Liver (tissue), 9 donors: ENCODE data around the gene CLASRP. TPM values are rescaled to one million over a fixed set of nuclear protein-coding genes. Genes with fewer than 3 reads are reported as not detected.

Experiments used
- DNase-seq: peaks from one replicate; pipeline ENCODE4 v3.0.0-alpha.2; 2017; ENCODE audit warnings: low spot score
- H3K27ac ChIP-seq, 2 donors: one replicate each; pipeline ENCODE4 v1.7.0; 2013; ENCODE audit warnings: inconsistent platforms in 2 of 2, low read length in 2 of 2, control low read depth in 1 of 2, low read depth in 1 of 2, mild to moderate bottlenecking in 1 of 2
- H3K27me3 ChIP-seq, 4 donors: one replicate each; pipeline versions ENCODE4 v1.6.1 to v1.7.0; 2013; ENCODE audit warnings: low read length in 3 of 4, inconsistent platforms in 1 of 4, mild to moderate bottlenecking in 1 of 4, moderate library complexity in 1 of 4; ENCODE audit not compliant: control insufficient read depth in 4 of 4, insufficient read depth in 4 of 4
- H3K36me3 ChIP-seq, 4 donors: one replicate each; pipeline versions ENCODE4 v1.6.1 to v1.7.0; 2013; ENCODE audit warnings: low read length in 3 of 4, mild to moderate bottlenecking in 3 of 4, low read depth in 1 of 4, moderate library complexity in 1 of 4; ENCODE audit not compliant: control insufficient read depth in 4 of 4, insufficient read depth in 3 of 4
- H3K4me1 ChIP-seq, 4 donors: one replicate each; pipeline versions ENCODE4 v1.6.1 to v1.7.0; 2013; ENCODE audit warnings: low read length in 3 of 4, mild to moderate bottlenecking in 3 of 4, moderate library complexity in 1 of 4; ENCODE audit not compliant: control insufficient read depth in 4 of 4, insufficient read depth in 4 of 4
- H3K4me3 ChIP-seq, 3 donors: one replicate each; pipeline versions ENCODE4 v1.6.1 to v1.7.0; 2013; ENCODE audit warnings: low read length in 3 of 3, control low read depth in 1 of 3, low read depth in 1 of 3, mild to moderate bottlenecking in 1 of 3
- H3K9ac ChIP-seq, 2 donors: one replicate each; pipeline ENCODE4 v1.7.0; 2013; ENCODE audit warnings: low read length in 2 of 2, mild to moderate bottlenecking in 2 of 2, moderate library complexity in 2 of 2, control low read depth in 1 of 2, low read depth in 1 of 2
- H3K9me3 ChIP-seq, 4 donors: one replicate each; pipeline versions ENCODE4 v1.6.1 to v1.7.0; 2013; ENCODE audit warnings: low read length in 3 of 4; ENCODE audit not compliant: control insufficient read depth in 4 of 4
- EGR1 ChIP-seq, 2 donors: IDR thresholded peaks; 2 replicates each; pipeline ENCODE4 v1.6.1; 2016 to 2018; ENCODE audit warnings: antibody characterized with exemption in 2 of 2, low read depth in 2 of 2
- FOXA1 ChIP-seq: IDR thresholded peaks from 2 replicates; pipeline ENCODE4 v1.6.1; 2016; ENCODE audit warnings: antibody characterized with exemption
- FOXA2 ChIP-seq: IDR thresholded peaks from 2 replicates; pipeline ENCODE4 v1.6.1; 2016; ENCODE audit warnings: antibody characterized with exemption
- GABPA ChIP-seq, 2 donors: IDR thresholded peaks in 1 of 2; conservative IDR thresholded peaks in 1 of 2; 2 replicates each; pipeline ENCODE4 v1.6.1; 2016; ENCODE audit warnings: antibody characterized with exemption in 2 of 2, mild to moderate bottlenecking in 1 of 2, moderate library complexity in 1 of 2
- HNF4A ChIP-seq, 2 donors: conservative IDR thresholded peaks; 2 replicates each; pipeline ENCODE4 v1.6.1; 2016; ENCODE audit warnings: antibody characterized with exemption in 2 of 2, mild to moderate bottlenecking in 2 of 2
- HNF4G ChIP-seq: IDR thresholded peaks from 2 replicates; pipeline ENCODE4 v1.6.1; 2016; ENCODE audit warnings: antibody characterized with exemption
- JUND ChIP-seq, 2 donors: IDR thresholded peaks; 2 replicates each; pipeline ENCODE4 v1.6.1; 2016; ENCODE audit warnings: antibody characterized with exemption in 2 of 2
- NR2F2 ChIP-seq: IDR thresholded peaks from 2 replicates; pipeline ENCODE4 v1.6.1; 2016; ENCODE audit warnings: antibody characterized with exemption
- RAD21 ChIP-seq, 2 donors: IDR thresholded peaks; 2 replicates each; pipeline ENCODE4 v1.6.1; 2016; ENCODE audit warnings: antibody characterized with exemption in 2 of 2, mild to moderate bottlenecking in 2 of 2
- RXRA ChIP-seq, 2 donors: IDR thresholded peaks; 2 replicates each; pipeline ENCODE4 v1.6.1; 2017 to 2018; ENCODE audit warnings: antibody characterized with exemption in 2 of 2, mild to moderate bottlenecking in 1 of 2
- SP1 ChIP-seq: IDR thresholded peaks from 2 replicates; pipeline ENCODE4 v1.6.1; 2018; ENCODE audit warnings: antibody characterized with exemption, mild to moderate bottlenecking
- TAF1 ChIP-seq: conservative IDR thresholded peaks from 2 replicates; pipeline ENCODE4 v1.6.1; 2016; ENCODE audit warnings: antibody characterized with exemption, mild to moderate bottlenecking
- YY1 ChIP-seq: IDR thresholded peaks from 2 replicates; pipeline ENCODE4 v1.6.1; 2016; ENCODE audit warnings: antibody characterized with exemption, mild to moderate bottlenecking
- WGBS: extraction: QIAGEN DNeasy Blood & Tissue Kit; methylation state at CpG from one replicate; pipeline ENCODE4 v1.1.7; 2013; 5-methylcytosine and 5-hydroxymethylcytosine counted together
- polyA plus RNA-seq, 2 donors: library from polyadenylated mRNA; stranded (reverse) in 1 of 2; unstranded in 1 of 2; fragments of 200-250 nt in 1 of 2; fragments of >200 nt in 1 of 2; fragmentation: Nextera tagmentation in 1 of 2; extraction: Ambion mirVana in 1 of 2; gene quantifications; one replicate each; pipeline versions ENCODE4 v1.2.1 to v1.2.3, GENCODE V29; 2013 to 2015
- total RNA-seq, 2 donors: library from RNA; depleted of rRNA; stranded (reverse); fragments of >200 nt; gene quantifications; one replicate each; pipeline ENCODE4 v1.2.3, GENCODE V29; 2014
- TF ChIP-seq, protein P1 (sequence below): IDR thresholded peaks from 2 replicates; pipeline ENCODE4 v1.6.1; 2016; ENCODE audit warnings: antibody characterized with exemption
- TF ChIP-seq, protein P2 (sequence below): IDR thresholded peaks from 2 replicates; pipeline ENCODE4 v1.6.1; 2016; ENCODE audit warnings: antibody characterized with exemption, mild to moderate bottlenecking
- TF ChIP-seq, protein P3 (sequence below): IDR thresholded peaks from 2 replicates; pipeline ENCODE4 v1.6.1; 2016; ENCODE audit warnings: antibody characterized with exemption
- TF ChIP-seq, protein P4 (sequence below): fragments of 150-350 bp; IDR thresholded peaks from 2 replicates; pipeline ENCODE4 v1.5.1; 2017; ENCODE audit warnings: improper control_type of control experiment, low read depth, low read length; ENCODE audit not compliant: missing input control
- donor health status: healthy.
- donor health status: healthy.
- donor health status: healthy.
- donor health status: healthy.
- donor health status: healthy.

Gene CLASRP
- total and polyA plus RNA-seq, 4 donors: 9.0 to 44.3 (median 12.8) TPM

DNA sequence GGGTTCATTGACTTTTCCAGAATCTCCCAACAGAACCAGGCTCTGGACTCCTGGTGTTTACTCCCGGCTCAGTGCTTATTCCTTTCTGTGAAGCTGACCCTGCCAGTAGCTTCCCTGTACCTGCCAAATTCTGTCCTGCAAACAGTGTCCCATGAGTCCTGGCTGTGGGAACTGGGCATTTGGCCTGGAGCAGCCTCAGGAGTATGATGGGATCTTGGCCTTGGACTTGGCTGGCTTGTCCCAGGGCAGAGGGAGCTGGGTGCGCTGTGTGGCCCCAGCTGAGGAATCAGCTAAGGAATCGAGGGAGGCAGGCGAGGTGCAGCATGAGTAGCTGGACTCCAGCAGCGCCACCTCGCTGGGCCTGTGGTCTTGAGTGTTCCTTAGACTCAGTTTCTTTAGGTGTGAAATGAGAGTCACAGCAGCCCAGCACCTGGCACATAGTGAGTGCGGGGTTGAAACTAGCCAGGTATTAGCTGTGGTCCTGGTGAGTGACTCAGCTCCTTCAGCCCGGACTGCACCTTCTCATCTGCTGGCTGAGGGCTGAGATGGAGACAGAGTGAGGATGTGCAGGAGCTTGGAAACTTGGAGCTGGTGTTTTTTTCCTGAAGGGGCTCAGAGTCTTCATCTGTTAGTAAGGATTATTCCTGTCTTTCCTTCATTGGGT, 10.4 kb downstream of the CLASRP start:
- H3K36me3 ChIP-seq: peaks cover 2 to 25% (median 14%) of the 10 kb centered on the region in 4 donors
- H3K9ac ChIP-seq: no peak overlapping the region
- DNase-seq: no peak
- H3K4me1 ChIP-seq: peaks cover 16 to 64% (median 57%) of the 10 kb centered on the region in 4 donors
- peak; percentile 80 to 89 for TF ChIP-seq HNF4A (conservative IDR thresholded peaks at IDR 0.05)
- TF ChIP-seq YY1: peak; percentile 70
- TF ChIP-seq RXRA (IDR thresholded peaks at IDR 0.05): peak; percentile 93 to 95
- peak; percentile 41 for TF ChIP-seq HNF4G
- TF ChIP-seq, protein P1, sequence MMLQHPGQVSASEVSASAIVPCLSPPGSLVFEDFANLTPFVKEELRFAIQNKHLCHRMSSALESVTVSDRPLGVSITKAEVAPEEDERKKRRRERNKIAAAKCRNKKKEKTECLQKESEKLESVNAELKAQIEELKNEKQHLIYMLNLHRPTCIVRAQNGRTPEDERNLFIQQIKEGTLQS: no peak
- peak; percentile 78 for TF ChIP-seq SP1
- peak; percentile 73 for TF ChIP-seq FOXA1
- no peak for TF ChIP-seq EGR1 (IDR thresholded peaks at IDR 0.05; ENCODE audit: low read depth in 2 of 2)
- TF ChIP-seq NR2F2: peak; percentile 16
- TF ChIP-seq GABPA (IDR thresholded peaks at IDR 0.05 in 1 of 2, conservative IDR thresholded peaks at IDR 0.05 in 1 of 2): peak in 1 of 2 donors; percentile 65
- TF ChIP-seq TAF1: no peak
- TF ChIP-seq, protein P2, sequence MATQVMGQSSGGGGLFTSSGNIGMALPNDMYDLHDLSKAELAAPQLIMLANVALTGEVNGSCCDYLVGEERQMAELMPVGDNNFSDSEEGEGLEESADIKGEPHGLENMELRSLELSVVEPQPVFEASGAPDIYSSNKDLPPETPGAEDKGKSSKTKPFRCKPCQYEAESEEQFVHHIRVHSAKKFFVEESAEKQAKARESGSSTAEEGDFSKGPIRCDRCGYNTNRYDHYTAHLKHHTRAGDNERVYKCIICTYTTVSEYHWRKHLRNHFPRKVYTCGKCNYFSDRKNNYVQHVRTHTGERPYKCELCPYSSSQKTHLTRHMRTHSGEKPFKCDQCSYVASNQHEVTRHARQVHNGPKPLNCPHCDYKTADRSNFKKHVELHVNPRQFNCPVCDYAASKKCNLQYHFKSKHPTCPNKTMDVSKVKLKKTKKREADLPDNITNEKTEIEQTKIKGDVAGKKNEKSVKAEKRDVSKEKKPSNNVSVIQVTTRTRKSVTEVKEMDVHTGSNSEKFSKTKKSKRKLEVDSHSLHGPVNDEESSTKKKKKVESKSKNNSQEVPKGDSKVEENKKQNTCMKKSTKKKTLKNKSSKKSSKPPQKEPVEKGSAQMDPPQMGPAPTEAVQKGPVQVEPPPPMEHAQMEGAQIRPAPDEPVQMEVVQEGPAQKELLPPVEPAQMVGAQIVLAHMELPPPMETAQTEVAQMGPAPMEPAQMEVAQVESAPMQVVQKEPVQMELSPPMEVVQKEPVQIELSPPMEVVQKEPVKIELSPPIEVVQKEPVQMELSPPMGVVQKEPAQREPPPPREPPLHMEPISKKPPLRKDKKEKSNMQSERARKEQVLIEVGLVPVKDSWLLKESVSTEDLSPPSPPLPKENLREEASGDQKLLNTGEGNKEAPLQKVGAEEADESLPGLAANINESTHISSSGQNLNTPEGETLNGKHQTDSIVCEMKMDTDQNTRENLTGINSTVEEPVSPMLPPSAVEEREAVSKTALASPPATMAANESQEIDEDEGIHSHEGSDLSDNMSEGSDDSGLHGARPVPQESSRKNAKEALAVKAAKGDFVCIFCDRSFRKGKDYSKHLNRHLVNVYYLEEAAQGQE: no peak
- TF ChIP-seq RAD21 (IDR thresholded peaks at IDR 0.05): peak; percentile 24 to 56
- peak; percentile 87 for TF ChIP-seq FOXA2
- TF ChIP-seq, protein P3, sequence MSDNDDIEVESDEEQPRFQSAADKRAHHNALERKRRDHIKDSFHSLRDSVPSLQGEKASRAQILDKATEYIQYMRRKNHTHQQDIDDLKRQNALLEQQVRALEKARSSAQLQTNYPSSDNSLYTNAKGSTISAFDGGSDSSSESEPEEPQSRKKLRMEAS: no peak
- TF ChIP-seq JUND (IDR thresholded peaks at IDR 0.05): peak in 1 of 2 donors; percentile 57
- peak overlapping the region; percentile 57 to 68 for H3K27ac ChIP-seq
- WGBS: 64% methylated on average over 8 of the region's 8 CpGs
- no peak overlapping the region for H3K4me3 ChIP-seq
- H3K9me3 ChIP-seq: no peaks in the 10 kb centered on the region
- H3K27me3 ChIP-seq: no peaks in the 10 kb centered on the region

DNA sequence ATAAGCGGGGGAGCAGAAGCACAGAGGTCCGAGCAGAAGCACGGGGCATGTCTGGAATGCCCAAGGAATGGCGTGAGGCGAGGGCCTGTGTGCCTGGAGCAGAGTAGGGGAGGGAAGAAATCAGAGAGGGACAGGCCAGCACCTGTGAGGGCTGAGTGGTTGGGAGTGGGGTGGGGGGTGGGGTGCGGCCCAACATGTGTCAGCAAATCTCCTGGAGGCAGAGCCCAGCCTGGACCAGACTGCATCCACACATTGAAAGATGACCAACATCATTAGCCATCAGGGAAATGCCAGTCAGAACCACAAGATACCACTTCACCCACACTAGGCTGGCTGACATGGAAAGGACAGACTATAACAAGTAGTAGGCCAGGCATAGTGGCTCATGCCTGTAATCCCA, 11.2 kb downstream of the CLASRP start:
- peaks cover 12 to 56% (median 49%) of the 10 kb centered on the region in 4 donors for H3K4me1 ChIP-seq
- no peaks in the 10 kb centered on the region for H3K27me3 ChIP-seq
- no peak for DNase-seq
- H3K36me3 ChIP-seq: peaks cover 2 to 28% (median 19%) of the 10 kb centered on the region in 4 donors
- H3K9me3 ChIP-seq: no peaks in the 10 kb centered on the region
- no peak overlapping the region for H3K9ac ChIP-seq
- H3K4me3 ChIP-seq: no peak overlapping the region
- 94% methylated on average over 6 of the region's 6 CpGs for WGBS
- TF ChIP-seq FOXA2 (no peak), HNF4G (no peak), NR2F2 (no peak), RAD21 (IDR thresholded peaks at IDR 0.05) (no peak), EGR1 (IDR thresholded peaks at IDR 0.05; ENCODE audit: low read depth in 2 of 2) (no peak), GABPA (IDR thresholded peaks at IDR 0.05 in 1 of 2, conservative IDR thresholded peaks at IDR 0.05 in 1 of 2) (no peak), JUND (IDR thresholded peaks at IDR 0.05) (no peak)
- TF ChIP-seq, protein P4, sequence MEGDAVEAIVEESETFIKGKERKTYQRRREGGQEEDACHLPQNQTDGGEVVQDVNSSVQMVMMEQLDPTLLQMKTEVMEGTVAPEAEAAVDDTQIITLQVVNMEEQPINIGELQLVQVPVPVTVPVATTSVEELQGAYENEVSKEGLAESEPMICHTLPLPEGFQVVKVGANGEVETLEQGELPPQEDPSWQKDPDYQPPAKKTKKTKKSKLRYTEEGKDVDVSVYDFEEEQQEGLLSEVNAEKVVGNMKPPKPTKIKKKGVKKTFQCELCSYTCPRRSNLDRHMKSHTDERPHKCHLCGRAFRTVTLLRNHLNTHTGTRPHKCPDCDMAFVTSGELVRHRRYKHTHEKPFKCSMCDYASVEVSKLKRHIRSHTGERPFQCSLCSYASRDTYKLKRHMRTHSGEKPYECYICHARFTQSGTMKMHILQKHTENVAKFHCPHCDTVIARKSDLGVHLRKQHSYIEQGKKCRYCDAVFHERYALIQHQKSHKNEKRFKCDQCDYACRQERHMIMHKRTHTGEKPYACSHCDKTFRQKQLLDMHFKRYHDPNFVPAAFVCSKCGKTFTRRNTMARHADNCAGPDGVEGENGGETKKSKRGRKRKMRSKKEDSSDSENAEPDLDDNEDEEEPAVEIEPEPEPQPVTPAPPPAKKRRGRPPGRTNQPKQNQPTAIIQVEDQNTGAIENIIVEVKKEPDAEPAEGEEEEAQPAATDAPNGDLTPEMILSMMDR: no peak
- TF ChIP-seq, protein P1: no peak
- TF ChIP-seq, protein P2: no peak
- no peak overlapping the region for H3K27ac ChIP-seq
